ENCODE data around the gene TAS2R41.
"Not testable (repeated sequence)": the region's sequence is repeated elsewhere in the genome, so short reads cannot be mapped to it uniquely, and the experiment has no call there.

- TF ChIP-seq, protein P1, sequence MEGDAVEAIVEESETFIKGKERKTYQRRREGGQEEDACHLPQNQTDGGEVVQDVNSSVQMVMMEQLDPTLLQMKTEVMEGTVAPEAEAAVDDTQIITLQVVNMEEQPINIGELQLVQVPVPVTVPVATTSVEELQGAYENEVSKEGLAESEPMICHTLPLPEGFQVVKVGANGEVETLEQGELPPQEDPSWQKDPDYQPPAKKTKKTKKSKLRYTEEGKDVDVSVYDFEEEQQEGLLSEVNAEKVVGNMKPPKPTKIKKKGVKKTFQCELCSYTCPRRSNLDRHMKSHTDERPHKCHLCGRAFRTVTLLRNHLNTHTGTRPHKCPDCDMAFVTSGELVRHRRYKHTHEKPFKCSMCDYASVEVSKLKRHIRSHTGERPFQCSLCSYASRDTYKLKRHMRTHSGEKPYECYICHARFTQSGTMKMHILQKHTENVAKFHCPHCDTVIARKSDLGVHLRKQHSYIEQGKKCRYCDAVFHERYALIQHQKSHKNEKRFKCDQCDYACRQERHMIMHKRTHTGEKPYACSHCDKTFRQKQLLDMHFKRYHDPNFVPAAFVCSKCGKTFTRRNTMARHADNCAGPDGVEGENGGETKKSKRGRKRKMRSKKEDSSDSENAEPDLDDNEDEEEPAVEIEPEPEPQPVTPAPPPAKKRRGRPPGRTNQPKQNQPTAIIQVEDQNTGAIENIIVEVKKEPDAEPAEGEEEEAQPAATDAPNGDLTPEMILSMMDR (conservative IDR thresholded peaks at IDR 0.05; ENCODE audit: low read depth, low read length), result not testable (repeated sequence)
- TF ChIP-seq POLR2A (IDR thresholded peaks at IDR 0.05; ENCODE audit: low read depth, low read length); FOS (IDR thresholded peaks at IDR 0.05; ENCODE audit: low read depth, low read length); NFE2L2 (IDR thresholded peaks at IDR 0.05; ENCODE audit: low read depth, low read length); RAD21 (IDR thresholded peaks at IDR 0.05; ENCODE audit: low read length); SMC3 (IDR thresholded peaks at IDR 0.05; ENCODE audit: low read depth, low read length); MAZ (IDR thresholded peaks at IDR 0.05; ENCODE audit: borderline replicate concordance, low read depth, low read length): not testable (repeated sequence)
These were observed 8.6 kb downstream of the TAS2R41 start for GRCh38 chr7:143486266-143486665.

Data from IMR-90 (cell line).